Gastrocnemius medialis (tissue), 4 donors: Measurements from ENCODE around the gene VWA8.

Experiments
- POLR2A ChIP-seq, 2 donors: fragments of 450-650 bp; IDR thresholded peaks; one replicate each; pipeline ENCODE4 v1.6.1; 2017; ENCODE audit warnings: antibody characterized with exemption in 2 of 2, mild to moderate bottlenecking in 2 of 2, moderate library complexity in 2 of 2
- TF ChIP-seq, protein P1 (sequence below), 5 experiments: fragments of 450-650 bp in 3 of 5; fragments of 200-600 bp in 2 of 5; sonication (generic) in 2 of 5; IDR thresholded peaks in 4 of 5; conservative IDR thresholded peaks in 1 of 5; 1 replicate in 4 of 5; 2 replicates in 1 of 5; pipeline ENCODE4 v1.5.1; 2016 to 2019; ENCODE audit warnings: antibody characterized with exemption in 5 of 5, mild to moderate bottlenecking in 3 of 5, moderate library complexity in 3 of 5

DNA sequence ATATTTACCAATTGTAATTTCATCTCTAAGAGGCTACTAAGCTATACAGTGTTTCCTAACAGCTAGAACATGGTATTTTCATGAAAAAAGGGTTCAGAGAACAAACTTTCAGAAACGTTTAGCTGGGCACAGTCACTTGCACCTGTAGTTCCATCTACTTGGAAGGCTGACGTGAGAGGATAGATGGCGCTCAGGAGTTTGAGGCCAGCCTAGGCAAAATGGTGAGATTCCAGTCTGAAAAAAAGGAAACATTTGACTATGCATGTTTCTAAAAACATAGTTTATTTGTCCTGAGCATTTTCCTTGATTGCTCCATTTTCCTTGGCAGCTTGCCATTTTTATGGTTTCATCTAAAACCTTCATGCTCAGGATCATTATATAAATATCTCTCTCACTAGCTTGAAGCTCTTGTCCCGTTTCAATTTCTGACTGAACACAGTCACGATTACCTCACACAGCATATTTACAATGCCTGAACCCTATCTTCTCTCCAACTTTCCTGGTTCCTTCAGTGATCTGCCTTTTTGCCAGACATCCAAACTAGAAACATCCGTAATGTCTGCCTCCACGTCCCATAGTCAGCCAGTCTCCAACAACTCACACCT is 302.8 kb downstream of the VWA8 start:
- TF ChIP-seq, protein P1, sequence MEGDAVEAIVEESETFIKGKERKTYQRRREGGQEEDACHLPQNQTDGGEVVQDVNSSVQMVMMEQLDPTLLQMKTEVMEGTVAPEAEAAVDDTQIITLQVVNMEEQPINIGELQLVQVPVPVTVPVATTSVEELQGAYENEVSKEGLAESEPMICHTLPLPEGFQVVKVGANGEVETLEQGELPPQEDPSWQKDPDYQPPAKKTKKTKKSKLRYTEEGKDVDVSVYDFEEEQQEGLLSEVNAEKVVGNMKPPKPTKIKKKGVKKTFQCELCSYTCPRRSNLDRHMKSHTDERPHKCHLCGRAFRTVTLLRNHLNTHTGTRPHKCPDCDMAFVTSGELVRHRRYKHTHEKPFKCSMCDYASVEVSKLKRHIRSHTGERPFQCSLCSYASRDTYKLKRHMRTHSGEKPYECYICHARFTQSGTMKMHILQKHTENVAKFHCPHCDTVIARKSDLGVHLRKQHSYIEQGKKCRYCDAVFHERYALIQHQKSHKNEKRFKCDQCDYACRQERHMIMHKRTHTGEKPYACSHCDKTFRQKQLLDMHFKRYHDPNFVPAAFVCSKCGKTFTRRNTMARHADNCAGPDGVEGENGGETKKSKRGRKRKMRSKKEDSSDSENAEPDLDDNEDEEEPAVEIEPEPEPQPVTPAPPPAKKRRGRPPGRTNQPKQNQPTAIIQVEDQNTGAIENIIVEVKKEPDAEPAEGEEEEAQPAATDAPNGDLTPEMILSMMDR (IDR thresholded peaks at IDR 0.05 in 4 of 5, conservative IDR thresholded peaks at IDR 0.05 in 1 of 5), result no peak
- no peak for TF ChIP-seq POLR2A (IDR thresholded peaks at IDR 0.05)
